H1 (cell line): Measurements from ENCODE around the gene PPIP5K1. TPM values are rescaled to one million over a fixed set of nuclear protein-coding genes. Genes with fewer than 3 reads are reported as not detected.

Source experiments
- CTCF ChIA-PET: fragments of 300-600 bp; sonication (Branson Sonifier 250); formaldehyde crosslinking; loops from one replicate; lab custom pipeline; 2021; ENCODE audit not compliant: partially characterized antibody; lab: Charles Lee
- POLR2A ChIA-PET: fragments of 300-600 bp; sonication (Branson Sonifier 250); formaldehyde crosslinking; loops from one replicate; lab custom pipeline; 2021; ENCODE audit warnings: inconsistent platforms; ENCODE audit not compliant: partially characterized antibody; lab: Charles Lee
- DNase-seq, 2 experiments: peaks; one replicate each; pipeline versions ENCODE4 v3.0.0 to v3.0.0-alpha.2; 2010 to 2022; ENCODE audit warnings: low spot score in 2 of 2, low read depth in 1 of 2, mixed read lengths in 1 of 2
- FAIRE-seq: peaks from 2 replicates; lab custom pipeline; 2011; peaks lifted over from hg19 to GRCh38; lab: Jason Lieb, UNC
- H2AFZ ChIP-seq: 2 replicates; pipeline ENCODE4 v1.8.1; 2012; ENCODE audit warnings: low read length, inconsistent platforms
- H2AK5ac ChIP-seq: 2 replicates; pipeline ENCODE4 v1.6.1; 2013; ENCODE audit warnings: low read depth, low read length
- H2BK120ac ChIP-seq: replicated peaks from 2 replicates; pipeline ENCODE3; 2013; ENCODE audit warnings: low read depth, low read length, inconsistent platforms
- H2BK12ac ChIP-seq: 2 replicates; pipeline ENCODE4 v1.6.1; 2013; ENCODE audit warnings: low read depth, low read length
- H2BK15ac ChIP-seq: 2 replicates; pipeline ENCODE4 v1.6.1; 2013; ENCODE audit warnings: low read length
- H2BK20ac ChIP-seq: 2 replicates; pipeline ENCODE4 v1.6.1; 2013; ENCODE audit warnings: low read length
- H2BK5ac ChIP-seq: 2 replicates; pipeline ENCODE4 v1.6.1; 2013; ENCODE audit warnings: low read depth, low read length
- H3K14ac ChIP-seq: 2 replicates; pipeline ENCODE4 v1.6.1; 2013; ENCODE audit warnings: inconsistent platforms; ENCODE audit not compliant: insufficient read length
- H3K18ac ChIP-seq: 2 replicates; pipeline ENCODE4 v1.6.1; 2013; ENCODE audit warnings: low read length; ENCODE audit errors: extremely low read depth
- H3K23ac ChIP-seq: 2 replicates; pipeline ENCODE4 v1.6.1; 2013; ENCODE audit warnings: inconsistent platforms; ENCODE audit not compliant: insufficient read length
- H3K23me2 ChIP-seq: 2 replicates; pipeline ENCODE4 v1.6.1; 2013; ENCODE audit warnings: low read depth, low read length
- H3K27ac ChIP-seq: 2 replicates; pipeline ENCODE4 v1.6.1; 2011; ENCODE audit warnings: low read depth, low read length, inconsistent platforms
- H3K27me3 ChIP-seq, 4 experiments: replicated peaks in 1 of 4; 1 replicate in 1 of 4; 2 replicates in 3 of 4; pipeline versions ENCODE4 v1.6.1 to v1.8.1; 2011 to 2013; ENCODE audit warnings: low read length in 3 of 4, mild to moderate bottlenecking in 3 of 4, inconsistent platforms in 2 of 4, mixed read lengths in 2 of 4, moderate library complexity in 1 of 4; ENCODE audit not compliant: control insufficient read depth in 3 of 4, insufficient read depth in 3 of 4; ENCODE audit errors: extremely low read depth in 1 of 4
- H3K36me3 ChIP-seq, 4 experiments: 2 replicates each; pipeline versions ENCODE4 v1.6.1 to v1.8.1; 2011 to 2013; ENCODE audit warnings: mild to moderate bottlenecking in 4 of 4, low read length in 3 of 4, moderate library complexity in 2 of 4, control low read depth in 1 of 4, inconsistent platforms in 1 of 4; ENCODE audit not compliant: insufficient read depth in 4 of 4, control insufficient read depth in 2 of 4
- H3K4ac ChIP-seq: replicated peaks from 2 replicates; pipeline ENCODE3; 2013; ENCODE audit warnings: low read length, low read depth, mixed read lengths, inconsistent platforms; ENCODE audit not compliant: insufficient read length
- H3K4me1 ChIP-seq, 4 experiments: replicated peaks in 1 of 4; 1 replicate in 1 of 4; 2 replicates in 3 of 4; pipeline versions ENCODE4 v1.6.1 to v1.8.1; 2011 to 2013; ENCODE audit warnings: low read length in 3 of 4, inconsistent platforms in 2 of 4, mixed read lengths in 1 of 4; ENCODE audit not compliant: insufficient read depth in 4 of 4, control insufficient read depth in 3 of 4
- H3K4me2 ChIP-seq, 2 experiments: 2 replicates each; pipeline versions ENCODE4 v1.6.1 to v1.8.1; 2011 to 2013; ENCODE audit warnings: low read depth in 2 of 2, low read length in 2 of 2, control low read depth in 1 of 2, inconsistent platforms in 1 of 2, mild to moderate bottlenecking in 1 of 2; ENCODE audit not compliant: insufficient read depth in 1 of 2
- H3K4me3 ChIP-seq, 4 experiments: fragments of 200-600, 300-600 bp in 1 of 4; sonication (generic), shearing (Covaris generic), sonication (Bioruptor Twin) in 1 of 4; 2 replicates each; pipeline versions ENCODE4 v1.5.1 to v1.8.1; 2011 to 2016; ENCODE audit warnings: low read length in 4 of 4, low read depth in 3 of 4, control low read depth in 2 of 4, inconsistent platforms in 2 of 4, mild to moderate bottlenecking in 2 of 4, mixed read lengths in 1 of 4, moderate library complexity in 1 of 4; ENCODE audit not compliant: insufficient read depth in 2 of 4; ENCODE audit errors: extremely low read depth in 1 of 4
- H3K56ac ChIP-seq: replicated peaks from 2 replicates; pipeline ENCODE3; 2013; ENCODE audit warnings: low read depth, mild to moderate bottlenecking, mixed read lengths, low read length, inconsistent platforms; ENCODE audit not compliant: insufficient read length
- H3K79me1 ChIP-seq: 2 replicates; pipeline ENCODE4 v1.6.1; 2013; ENCODE audit warnings: low read depth, low read length, control low read depth
- H3K79me2 ChIP-seq, 2 experiments: 2 replicates each; pipeline versions ENCODE4 v1.6.1 to v1.8.1; 2012 to 2013; ENCODE audit warnings: low read length in 2 of 2, mild to moderate bottlenecking in 2 of 2, inconsistent platforms in 1 of 2; ENCODE audit not compliant: insufficient read depth in 2 of 2, control insufficient read depth in 1 of 2
- H3K9ac ChIP-seq, 4 experiments: replicated peaks in 1 of 4; 1 replicate in 1 of 4; 2 replicates in 3 of 4; pipeline versions ENCODE4 v1.6.1 to v1.8.1; 2011 to 2013; ENCODE audit warnings: low read depth in 3 of 4, low read length in 3 of 4, control low read depth in 2 of 4, mild to moderate bottlenecking in 2 of 4, moderate library complexity in 2 of 4, inconsistent platforms in 1 of 4; ENCODE audit errors: extremely low read depth in 1 of 4
- H3K9me3 ChIP-seq, 2 experiments: 2 replicates each; pipeline versions ENCODE4 v1.6.1 to v1.8.1; 2012 to 2013; ENCODE audit warnings: mild to moderate bottlenecking in 2 of 2, moderate library complexity in 2 of 2, control low read depth in 1 of 2, inconsistent platforms in 1 of 2, low read depth in 1 of 2, low read length in 1 of 2, mixed read lengths in 1 of 2; ENCODE audit not compliant: insufficient read depth in 2 of 2
- H4K20me1 ChIP-seq, 2 experiments: replicated peaks in 1 of 2; 2 replicates each; pipeline versions ENCODE3 to v1.8.1; 2011 to 2013; ENCODE audit warnings: inconsistent platforms in 2 of 2, low read length in 2 of 2, mild to moderate bottlenecking in 1 of 2; ENCODE audit not compliant: insufficient read depth in 2 of 2, control insufficient read depth in 1 of 2
- H4K5ac ChIP-seq: 2 replicates; pipeline ENCODE4 v1.6.1; 2013; ENCODE audit warnings: low read length, low read depth, mixed read lengths, inconsistent platforms; ENCODE audit not compliant: insufficient read length
- H4K8ac ChIP-seq: 2 replicates; pipeline ENCODE4 v1.8.0; 2013; ENCODE audit warnings: mild to moderate bottlenecking, moderate library complexity, low read length, inconsistent platforms; ENCODE audit not compliant: insufficient read depth; ENCODE audit errors: extremely low read depth
- H4K91ac ChIP-seq: replicated peaks from 2 replicates; pipeline ENCODE3; 2013; ENCODE audit warnings: low read length, mixed read lengths, inconsistent platforms; ENCODE audit not compliant: insufficient read length
- CREB1 ChIP-seq: IDR thresholded peaks from 2 replicates; pipeline ENCODE4 v1.6.1; 2012; ENCODE audit warnings: inconsistent platforms
- CTBP2 ChIP-seq: IDR thresholded peaks from 2 replicates; pipeline ENCODE4 v1.7.0; 2011; ENCODE audit warnings: borderline replicate concordance, mild to moderate bottlenecking, moderate library complexity, mixed read lengths, low read length; ENCODE audit not compliant: insufficient read depth, insufficient read length
- EP300 ChIP-seq, 2 experiments: IDR thresholded peaks; 1 replicate in 1 of 2; 2 replicates in 1 of 2; pipeline ENCODE4 v1.6.1; 2011 to 2012; ENCODE audit warnings: low read depth in 2 of 2, low read length in 2 of 2, mild to moderate bottlenecking in 2 of 2, borderline replicate concordance in 1 of 2, inconsistent platforms in 1 of 2, moderate library complexity in 1 of 2
- HDAC2 ChIP-seq, 2 experiments: fragments of 300-600 bp in 1 of 2; sonication (generic) in 1 of 2; IDR thresholded peaks; 2 replicates each; pipeline ENCODE4 v1.6.1; 2011 to 2012; ENCODE audit warnings: low read depth in 2 of 2, low read length in 2 of 2, mild to moderate bottlenecking in 2 of 2, moderate library complexity in 2 of 2, borderline replicate concordance in 1 of 2, inconsistent platforms in 1 of 2
- JUND ChIP-seq: IDR thresholded peaks from 2 replicates; pipeline ENCODE4 v1.6.1; 2011; ENCODE audit warnings: mild to moderate bottlenecking, improper control_type of control experiment, low read length
- KDM4A ChIP-seq: IDR thresholded peaks from one replicate; pipeline ENCODE4 v1.7.1; 2012; ENCODE audit warnings: low read depth, mild to moderate bottlenecking, moderate library complexity, low read length, inconsistent platforms; ENCODE audit not compliant: severe bottlenecking
- KDM5A ChIP-seq: fragments of 200-600 bp; IDR thresholded peaks from 2 replicates; pipeline ENCODE4 v1.7.1; 2012; ENCODE audit warnings: mild to moderate bottlenecking, low read length, inconsistent platforms, mixed read lengths
- RBBP5 ChIP-seq: IDR thresholded peaks from 2 replicates; pipeline ENCODE4 v1.7.1; 2012; ENCODE audit warnings: low read depth, mild to moderate bottlenecking, inconsistent platforms, low read length, moderate library complexity, borderline replicate concordance
- SP4 ChIP-seq: IDR thresholded peaks from 2 replicates; pipeline ENCODE4 v1.6.1; 2012; ENCODE audit warnings: low read length, inconsistent platforms
- TBP ChIP-seq: IDR thresholded peaks from 2 replicates; pipeline ENCODE4 v1.6.1; 2011; ENCODE audit warnings: low read depth, low read length, improper control_type of control experiment
- polyA plus RNA-seq, 7 experiments: library from polyadenylated mRNA; depleted of rRNA in 3 of 7; stranded (reverse) in 5 of 7; unstranded in 2 of 7; fragments of >200 nt in 5 of 7; fragments of 200-250 nt in 2 of 7; gene quantifications; 1 replicate in 5 of 7; 2 replicates in 1 of 7; 4 replicates in 1 of 7; pipeline versions ENCODE4 v1.2.1 to v1.2.3, GENCODE V29; 2011 to 2013; ENCODE audit warnings: missing spikeins in 2 of 7, mixed read lengths in 2 of 7
- total RNA-seq: library from RNA; stranded (reverse); fragmentation: NEBNext Ultra II Directional; extraction: Animal tissue kit (Norgen Biotek cat#: 25700); gene quantifications from 2 replicates; pipeline ENCODE4 v1.2.1, GENCODE V29; 2021
- TF ChIP-seq, protein P1 (sequence below), 3 experiments: IDR thresholded peaks; 1 replicate in 2 of 3; 2 replicates in 1 of 3; pipeline versions ENCODE4 v1.5.1 to v1.6.1; 2011; ENCODE audit warnings: low read length in 3 of 3, mild to moderate bottlenecking in 3 of 3, inconsistent platforms in 2 of 3, low read depth in 1 of 3, moderate library complexity in 1 of 3; ENCODE audit not compliant: insufficient read depth in 1 of 3; ENCODE audit errors: control extremely low read depth in 1 of 3
- TF ChIP-seq, protein P2 (sequence below): IDR thresholded peaks from 2 replicates; pipeline ENCODE4 v1.6.1; 2012; ENCODE audit warnings: inconsistent platforms

The PPIP5K1 gene
- total and polyA plus RNA-seq, 2 of the 8 experiments (the other 6 are each of a cell fraction or from before 2014, with no cell fraction given) = 18.8 to 22.7 TPM

DNA sequence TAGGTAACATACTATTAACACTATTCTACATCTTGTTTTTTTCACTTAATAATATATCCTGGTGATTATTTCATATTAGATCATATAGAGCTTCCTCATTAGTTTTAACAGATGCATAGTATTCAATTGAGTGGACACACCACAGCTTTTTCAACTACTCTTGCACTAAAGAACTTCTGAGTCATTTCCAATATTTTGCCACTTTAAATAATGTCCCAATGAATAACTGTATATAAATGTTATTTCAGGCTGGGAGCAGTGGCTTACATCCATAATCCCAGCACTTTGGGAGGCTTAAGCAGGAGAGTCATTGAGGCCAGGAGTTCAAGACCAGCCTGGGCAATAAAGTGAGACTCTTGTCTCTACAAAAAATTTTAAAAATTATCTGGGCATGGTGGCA is 45.7 kb downstream of the PPIP5K1 start:
- Histone ChIP-seq H3K56ac (no peak overlapping the region), H2BK20ac (no peak overlapping the region), H3K27ac (no peak overlapping the region), H3K4me1 (no peaks in the 10 kb centered on the region), H3K18ac (no peak overlapping the region), H3K9me3 (no peaks in the 10 kb centered on the region), H2BK120ac (no peak overlapping the region), H3K23me2 (no peaks in the 10 kb centered on the region), H2BK5ac (no peak overlapping the region), H4K8ac (no peak overlapping the region), H2AK5ac (no peak overlapping the region), H2AFZ (no peak overlapping the region), H3K9ac (no peak overlapping the region), H3K4ac (no peak overlapping the region), H3K27me3 (no peaks in the 10 kb centered on the region), H4K5ac (no peak overlapping the region), H3K79me2 (no peaks in the 10 kb centered on the region), H4K20me1 (no peaks in the 10 kb centered on the region), H2BK15ac (no peak overlapping the region), H4K91ac (no peak overlapping the region), H3K4me2 (no peak overlapping the region), H3K79me1 (no peaks in the 10 kb centered on the region), H3K36me3 (no peaks in the 10 kb centered on the region; a peak in 1 of 8 replicates), H3K14ac (no peak overlapping the region), H3K4me3 (no peak overlapping the region), H3K23ac (no peak overlapping the region), H2BK12ac (no peak overlapping the region)
- DNase-seq (no peak), FAIRE-seq (no peak)
- ChIA-PET CTCF (interaction anchor here (1.4 kb wide), 1 partner anchor 29 kb away, joined by 4 read pairs; no protein-coding TSS in a partner anchor), POLR2A (no interaction called here)
- TF ChIP-seq TBP = no peak
- TF ChIP-seq HDAC2 (IDR thresholded peaks at IDR 0.05; ENCODE audit: borderline replicate concordance in 1 of 2, low read depth in 2 of 2, low read length in 2 of 2) = no peak
- no peak for TF ChIP-seq KDM5A
- no peak for TF ChIP-seq KDM4A
- no peak for TF ChIP-seq EP300 (IDR thresholded peaks at IDR 0.05; ENCODE audit: borderline replicate concordance in 1 of 2, low read depth in 2 of 2, low read length in 2 of 2)
- no peak for TF ChIP-seq SP4
- TF ChIP-seq JUND = no peak
- no peak for TF ChIP-seq CTBP2
- TF ChIP-seq, protein P1, sequence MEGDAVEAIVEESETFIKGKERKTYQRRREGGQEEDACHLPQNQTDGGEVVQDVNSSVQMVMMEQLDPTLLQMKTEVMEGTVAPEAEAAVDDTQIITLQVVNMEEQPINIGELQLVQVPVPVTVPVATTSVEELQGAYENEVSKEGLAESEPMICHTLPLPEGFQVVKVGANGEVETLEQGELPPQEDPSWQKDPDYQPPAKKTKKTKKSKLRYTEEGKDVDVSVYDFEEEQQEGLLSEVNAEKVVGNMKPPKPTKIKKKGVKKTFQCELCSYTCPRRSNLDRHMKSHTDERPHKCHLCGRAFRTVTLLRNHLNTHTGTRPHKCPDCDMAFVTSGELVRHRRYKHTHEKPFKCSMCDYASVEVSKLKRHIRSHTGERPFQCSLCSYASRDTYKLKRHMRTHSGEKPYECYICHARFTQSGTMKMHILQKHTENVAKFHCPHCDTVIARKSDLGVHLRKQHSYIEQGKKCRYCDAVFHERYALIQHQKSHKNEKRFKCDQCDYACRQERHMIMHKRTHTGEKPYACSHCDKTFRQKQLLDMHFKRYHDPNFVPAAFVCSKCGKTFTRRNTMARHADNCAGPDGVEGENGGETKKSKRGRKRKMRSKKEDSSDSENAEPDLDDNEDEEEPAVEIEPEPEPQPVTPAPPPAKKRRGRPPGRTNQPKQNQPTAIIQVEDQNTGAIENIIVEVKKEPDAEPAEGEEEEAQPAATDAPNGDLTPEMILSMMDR (IDR thresholded peaks at IDR 0.05; ENCODE audit: control extremely low read depth in 1 of 3, insufficient read depth in 1 of 3, low read depth in 1 of 3, low read length in 3 of 3) = no peak
- no peak for TF ChIP-seq RBBP5
- no peak for TF ChIP-seq CREB1
- TF ChIP-seq, protein P2, sequence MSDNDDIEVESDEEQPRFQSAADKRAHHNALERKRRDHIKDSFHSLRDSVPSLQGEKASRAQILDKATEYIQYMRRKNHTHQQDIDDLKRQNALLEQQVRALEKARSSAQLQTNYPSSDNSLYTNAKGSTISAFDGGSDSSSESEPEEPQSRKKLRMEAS = no peak
